Fibroblast of peridontal ligament (primary cell): Measurements from ENCODE around the gene IQCN.

Experiments used
- DNase-seq: peaks from one replicate; pipeline ENCODE4 v3.0.0-alpha.2; 2010; ENCODE audit errors: extremely low read depth

Gene IQCN

DNA sequence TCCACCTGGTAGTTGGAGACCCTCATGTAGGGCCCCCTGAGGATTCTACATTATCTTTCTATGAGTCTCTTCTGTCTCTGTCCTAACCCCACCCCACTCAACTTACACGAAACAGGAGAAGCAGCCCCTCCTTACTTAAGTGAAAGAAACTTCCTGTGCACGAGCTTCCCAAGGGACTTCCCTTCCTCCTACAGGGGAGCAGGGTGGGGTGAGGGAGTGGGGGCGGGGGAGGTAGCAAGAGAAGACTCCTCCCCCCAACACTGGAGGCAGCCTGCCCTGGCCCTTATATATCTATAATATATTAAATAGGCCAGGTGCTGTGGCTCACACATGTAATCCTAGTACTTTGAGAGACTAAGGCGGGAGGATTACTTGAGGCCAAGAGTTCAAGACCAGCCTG, 42.5 kb downstream of the IQCN start:
- DNase-seq: no peak

DNA sequence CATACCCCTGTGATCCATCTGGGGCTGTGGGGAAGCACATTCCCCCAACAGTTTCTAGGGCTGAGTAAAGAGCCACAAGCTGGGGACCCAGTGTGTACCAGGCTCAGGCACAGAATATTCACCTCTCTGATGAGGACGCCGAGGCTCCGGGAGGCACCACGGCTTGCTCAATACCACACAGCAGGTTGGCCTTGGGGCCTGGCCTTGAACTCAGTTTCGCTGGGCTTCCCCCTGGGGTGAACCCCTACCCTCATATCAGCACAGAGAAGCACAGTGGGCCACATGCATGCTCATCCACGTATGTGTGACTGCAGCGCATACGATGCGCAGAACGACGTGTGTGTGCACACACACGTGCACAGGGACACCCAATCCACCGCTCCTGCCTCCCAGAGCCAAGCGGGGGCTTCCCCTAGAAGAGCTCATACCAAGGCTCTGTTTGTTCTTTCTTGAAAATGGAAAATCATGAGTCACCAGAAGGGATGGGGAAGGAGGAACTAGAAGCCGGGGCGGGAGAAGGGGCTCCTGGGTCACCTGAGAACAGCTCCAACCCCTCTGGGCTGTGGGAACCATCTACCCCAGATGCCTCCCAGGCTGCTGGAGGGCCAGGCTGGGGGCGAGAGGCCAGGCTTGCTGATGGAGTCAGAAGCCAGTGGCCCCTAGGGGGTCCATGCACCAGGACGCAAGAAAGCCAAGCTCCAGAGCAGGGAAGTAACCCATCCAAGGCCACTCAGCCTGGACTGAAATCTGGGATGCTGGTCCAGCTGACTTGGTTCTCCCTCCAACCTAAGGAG, 43.1 kb downstream of the IQCN start:
- no peak for DNase-seq

DNA sequence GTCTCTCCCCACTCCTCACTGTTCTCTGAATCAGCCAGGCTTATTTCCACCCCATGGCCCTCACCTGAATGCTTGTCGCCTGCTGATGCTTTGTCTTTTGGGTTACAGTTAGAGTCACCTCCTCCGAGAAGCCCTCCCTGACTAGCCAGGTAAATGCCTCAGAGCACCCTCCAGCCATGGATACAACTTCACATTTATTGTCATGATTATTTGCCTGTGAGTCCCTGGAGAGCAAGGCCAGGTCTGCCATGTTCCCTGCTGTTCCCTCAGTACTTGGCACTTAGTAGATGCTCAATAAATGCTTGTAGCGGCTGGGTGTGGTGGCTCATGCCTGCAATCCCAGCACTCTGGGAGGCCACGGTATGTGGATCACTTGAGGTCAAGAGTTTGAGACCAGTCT, 44.3 kb downstream of the IQCN start:
- no peak for DNase-seq

DNA sequence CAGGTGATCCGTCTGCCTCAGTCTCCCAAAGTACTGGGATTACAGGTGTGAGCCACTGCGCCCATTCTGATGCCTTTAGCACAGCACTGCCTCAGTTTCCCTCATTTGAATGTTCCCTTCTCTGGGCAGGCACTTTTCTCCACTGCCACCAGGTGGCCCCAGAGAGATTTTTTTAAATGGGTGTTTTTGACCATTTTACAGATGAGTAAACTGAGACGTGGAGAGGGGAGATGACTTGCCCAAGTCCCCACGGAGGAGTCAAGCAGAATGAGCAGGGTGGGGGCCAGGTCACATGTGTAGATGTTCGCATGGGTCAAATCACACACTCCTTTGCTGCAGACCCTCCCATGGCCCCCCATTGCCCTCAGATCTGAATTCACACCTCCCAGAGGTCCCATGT, 44.8 kb downstream of the IQCN start:
- no peak for DNase-seq

DNA sequence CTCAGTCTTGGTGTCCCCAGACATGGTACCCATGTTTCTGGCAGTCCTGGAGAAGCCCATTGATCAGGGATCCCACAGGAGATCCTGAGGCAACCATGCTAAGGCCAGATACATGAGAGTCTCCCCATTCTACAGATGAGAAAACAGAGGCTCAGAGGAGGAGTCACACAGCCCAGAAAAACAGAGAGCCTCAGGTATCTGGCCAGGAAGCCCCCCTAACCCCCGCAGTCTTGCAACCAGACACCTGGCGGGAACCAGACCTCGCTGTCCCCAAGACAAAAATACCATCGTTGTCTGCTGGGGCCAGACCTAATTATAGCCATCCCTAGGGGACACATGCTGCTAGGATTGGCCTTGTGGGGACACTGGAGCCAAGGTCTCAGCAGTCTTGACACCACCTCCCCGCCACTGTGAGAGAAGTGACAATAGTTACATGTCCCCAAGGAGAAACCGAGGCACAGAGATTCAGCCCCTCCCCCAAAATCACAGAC, 46.4 kb downstream of the IQCN start:
- no peak for DNase-seq

DNA sequence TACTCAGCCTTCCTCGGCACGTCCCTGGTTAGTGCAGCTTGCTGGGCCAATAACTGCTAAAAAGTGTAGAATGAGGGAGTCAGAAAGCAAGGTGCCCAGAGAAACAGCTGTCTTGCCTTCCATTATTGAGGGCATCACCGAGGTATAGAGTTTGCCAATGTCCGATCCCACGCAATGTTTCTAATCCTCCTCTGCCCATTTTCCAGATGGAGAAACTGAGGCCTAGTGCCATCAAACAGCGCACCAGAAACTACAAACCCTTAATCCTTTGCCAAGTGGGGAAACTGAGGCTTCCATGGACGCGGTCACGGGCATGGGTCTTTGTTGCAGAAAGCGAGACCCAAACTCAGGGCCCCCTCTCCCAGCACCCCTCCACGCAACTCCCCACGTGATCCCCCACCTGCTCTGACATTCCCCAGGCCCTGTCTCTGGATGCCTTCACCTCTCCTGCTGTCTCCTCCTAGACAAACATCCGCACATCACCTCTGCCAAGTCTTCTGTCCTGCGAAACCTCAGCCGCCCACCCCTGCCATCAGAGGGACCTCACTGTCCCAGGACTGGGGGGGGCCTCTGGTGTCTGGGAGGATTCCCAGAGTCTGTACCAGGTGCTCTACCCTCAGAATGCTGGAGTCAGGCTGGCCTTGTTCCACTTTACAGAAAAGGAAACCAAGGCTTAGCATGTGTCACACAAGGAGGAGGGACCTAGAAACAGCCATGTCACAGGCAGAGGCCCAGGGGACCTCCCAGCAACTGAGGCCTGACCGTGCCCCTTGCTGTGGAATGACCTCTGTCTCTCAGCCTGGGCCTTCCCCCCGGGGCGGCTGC, 47.1 kb downstream of the IQCN start:
- DNase-seq: no peak

DNA sequence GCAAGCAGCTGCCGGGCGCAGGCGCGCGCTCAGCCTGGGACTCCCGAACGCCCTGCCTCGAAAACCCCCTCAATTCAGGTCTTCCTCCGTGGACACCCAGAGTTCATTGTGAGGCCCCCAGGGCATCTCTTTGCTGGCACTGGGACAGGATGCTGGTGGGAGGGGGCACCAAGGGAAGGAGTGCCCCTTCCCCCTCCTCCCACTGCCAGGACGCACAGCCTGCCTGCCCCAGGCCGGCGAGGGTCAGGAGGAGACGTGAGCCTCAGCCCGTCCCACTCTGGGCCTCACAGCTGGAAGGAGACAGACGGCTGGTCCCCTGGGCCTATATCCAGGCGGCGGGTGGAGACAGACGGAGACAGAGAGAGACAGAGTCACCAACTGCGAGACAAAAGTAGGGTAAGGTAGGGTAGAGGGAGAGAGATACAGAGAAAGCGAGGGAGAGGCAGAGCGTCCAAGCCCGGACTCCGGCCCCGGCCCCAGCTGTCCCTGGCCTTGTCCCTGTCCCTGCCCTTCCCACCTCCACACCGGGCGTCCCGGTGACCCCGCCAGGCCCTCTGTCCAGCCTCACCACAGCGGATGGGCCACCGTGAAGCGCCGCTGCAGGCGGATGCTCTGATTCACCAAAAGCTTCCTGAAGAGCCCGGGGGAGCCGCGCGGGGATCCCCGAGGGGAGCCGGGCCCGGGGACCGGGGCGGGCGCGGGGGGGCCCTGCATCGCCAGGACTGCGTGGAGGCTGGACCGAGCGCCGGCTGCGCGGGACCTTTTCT, 48.4 kb downstream of the IQCN start, which contains the start of gene PDE4C:
PDE4C (minus strand) TSS at position 737 of the 767 bp plus-strand sequence; CDS start at position 714, 23 bp downstream.
- DNase-seq: no peak

DNA sequence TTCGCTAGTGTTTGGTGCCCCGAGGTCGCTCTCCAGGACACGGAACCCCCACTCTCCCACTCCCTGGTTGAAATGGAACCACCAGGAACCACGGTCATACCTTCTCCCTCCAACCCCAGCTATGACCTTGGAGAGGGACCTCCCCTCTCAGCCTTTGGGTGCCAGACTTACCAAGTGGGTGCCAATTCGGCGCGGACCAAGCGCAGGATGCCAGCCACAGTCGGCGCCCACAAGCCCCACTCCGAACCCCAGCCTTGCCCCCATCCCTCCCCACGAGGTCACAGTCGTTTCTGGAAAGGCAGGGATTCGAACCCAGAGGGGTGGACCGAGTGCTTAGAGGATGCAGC, 48.9 kb downstream of the IQCN start:
- no peak for DNase-seq

DNA sequence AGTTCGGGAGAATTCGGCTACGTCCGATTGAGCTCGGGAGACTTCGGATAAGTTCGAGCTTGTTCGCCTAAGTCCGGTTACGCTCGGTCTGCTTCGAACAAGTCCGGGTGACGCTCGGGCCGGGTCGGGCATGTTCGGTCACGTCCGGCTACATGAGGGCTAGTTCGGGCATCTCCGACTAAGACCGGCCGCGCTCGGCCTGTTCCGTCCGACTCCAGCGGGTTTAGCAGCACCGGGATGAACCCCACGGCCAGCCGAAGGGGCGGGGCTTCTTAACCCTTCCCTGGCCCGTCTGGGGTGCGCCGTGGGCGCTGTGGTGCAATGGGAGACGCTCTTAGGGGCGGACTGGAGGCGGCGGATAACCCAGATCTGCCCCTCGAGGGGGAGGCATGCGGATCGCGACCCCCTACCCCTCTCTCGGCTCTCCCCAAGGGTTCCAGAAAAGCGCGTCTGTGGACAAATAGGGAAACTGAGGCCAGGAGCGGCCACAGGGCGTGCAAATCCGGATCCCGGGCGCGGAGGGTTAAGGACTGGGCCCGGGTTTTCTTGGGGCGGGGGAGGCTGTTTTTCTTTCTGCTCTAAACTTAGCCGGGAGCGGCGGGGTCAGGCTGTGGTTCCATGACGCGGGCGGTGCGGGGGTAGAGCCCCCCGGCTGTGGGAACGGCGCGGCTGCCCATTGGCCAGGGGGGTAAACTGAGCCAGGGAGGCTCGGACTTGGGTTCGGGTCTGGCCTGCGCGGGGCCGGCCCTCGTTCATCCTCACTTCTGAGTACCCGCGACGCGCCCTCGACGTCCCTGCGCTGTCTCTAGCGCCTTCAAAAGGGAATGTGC, 49.5 kb downstream of the IQCN start:
- DNase-seq: peak; percentile 99

DNA sequence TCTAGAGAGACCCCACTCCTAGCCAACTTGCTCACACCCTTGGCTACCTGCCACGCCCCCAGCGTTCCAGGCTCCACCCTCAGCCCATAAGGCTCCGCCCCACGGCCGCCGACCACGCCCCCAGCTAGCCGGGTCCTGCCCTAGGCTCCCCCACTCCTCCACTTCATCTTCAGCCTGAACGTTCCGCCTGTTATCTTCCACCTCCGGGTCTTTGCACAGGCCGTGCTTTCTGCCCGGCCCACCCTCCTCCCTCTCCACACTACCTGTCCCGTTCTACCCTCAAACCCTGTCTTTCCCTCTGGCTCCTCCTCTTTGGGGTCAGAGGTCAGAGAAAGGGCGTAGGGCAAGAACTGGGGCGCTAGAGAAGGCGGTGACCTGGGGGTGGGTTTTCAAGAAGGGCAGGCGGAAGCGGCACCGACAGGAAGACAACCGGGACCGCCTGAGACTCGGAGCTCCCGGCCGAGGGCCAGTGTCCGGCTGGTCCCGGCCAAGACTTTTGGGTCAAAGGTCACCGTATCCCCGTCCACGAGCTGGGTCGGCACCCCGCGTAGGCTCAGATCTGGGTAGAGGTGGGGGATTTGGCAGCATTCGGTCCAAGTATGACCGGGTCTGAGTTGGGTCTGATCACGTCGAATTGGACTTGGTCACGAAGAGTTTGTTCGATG, 50.3 kb downstream of the IQCN start:
- DNase-seq: no peak

DNA sequence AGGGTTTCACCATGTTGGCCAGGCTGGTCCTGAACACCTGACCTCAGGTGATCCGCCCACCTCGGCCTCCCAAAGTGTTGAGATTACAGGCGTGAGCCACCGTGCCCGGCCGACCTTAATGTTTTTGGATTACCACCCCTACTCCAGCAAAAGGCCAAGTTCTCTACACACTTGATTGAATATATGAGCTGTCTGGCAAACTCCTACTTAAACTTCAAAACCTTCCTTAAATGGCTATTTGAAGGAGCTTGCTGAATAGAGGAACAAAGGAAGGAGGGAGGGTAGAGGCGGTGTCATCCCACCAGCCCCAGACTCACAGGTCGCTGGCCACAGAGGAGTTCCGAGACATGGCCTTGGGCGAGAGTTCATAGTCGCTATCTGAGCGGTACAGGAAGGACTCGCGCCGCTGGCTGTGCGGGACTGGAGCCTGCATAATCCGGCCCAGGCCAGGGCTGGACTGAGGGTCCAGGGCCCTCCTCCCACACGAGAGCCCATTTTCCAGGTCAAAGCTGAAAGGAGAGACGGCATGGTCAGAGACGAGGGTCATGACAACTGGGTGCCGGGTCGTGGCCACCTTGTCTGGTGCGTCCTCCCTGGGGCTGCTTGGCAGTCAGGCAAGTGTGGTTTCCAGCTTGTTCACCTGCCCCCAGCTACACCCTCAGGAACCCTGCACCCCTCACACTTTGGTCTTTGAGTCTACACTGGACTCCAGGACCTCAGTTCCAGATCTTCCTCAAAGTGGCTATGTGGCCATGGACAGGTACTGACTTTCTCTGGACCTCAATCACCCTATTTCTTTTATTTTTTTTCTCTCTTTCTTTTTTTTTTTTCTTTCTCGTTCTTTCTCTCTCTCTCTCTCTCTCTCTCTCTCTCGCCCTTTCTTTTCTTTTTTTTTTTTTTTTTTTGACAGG, 52.2 kb downstream of the IQCN start:
- DNase-seq: no peak

DNA sequence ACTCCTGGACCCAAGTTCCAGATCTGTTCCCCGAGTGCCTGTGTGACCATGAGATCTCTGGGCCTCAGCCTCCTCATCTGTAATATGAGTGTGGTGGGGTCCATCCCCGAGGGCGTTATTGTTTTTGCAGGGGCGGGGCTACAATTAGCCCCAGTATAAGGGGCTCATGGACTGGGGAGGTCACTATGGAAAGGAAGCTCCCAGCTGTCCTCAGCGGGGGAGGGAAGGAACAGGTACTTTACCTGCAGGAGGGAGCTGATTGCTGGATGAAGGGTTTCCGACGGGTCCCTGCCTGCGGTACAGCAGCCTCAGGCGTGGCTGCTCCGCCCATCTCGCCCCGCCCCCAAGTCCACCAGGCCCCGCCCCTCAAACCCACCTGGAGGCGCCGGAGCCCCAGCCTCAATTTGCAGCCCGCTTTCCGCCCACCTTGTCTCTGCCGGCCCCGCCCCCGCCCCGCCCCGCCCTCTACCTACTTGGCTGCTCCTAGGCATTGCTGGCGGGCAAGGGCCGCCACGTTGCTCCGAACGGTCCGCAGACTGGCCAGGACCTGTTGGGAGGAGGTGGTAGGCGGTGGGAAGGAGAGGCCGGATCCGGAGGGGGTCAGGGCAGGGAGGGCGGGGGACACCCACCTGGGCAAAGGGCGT, 53.5 kb downstream of the IQCN start:
- DNase-seq: no peak

DNA sequence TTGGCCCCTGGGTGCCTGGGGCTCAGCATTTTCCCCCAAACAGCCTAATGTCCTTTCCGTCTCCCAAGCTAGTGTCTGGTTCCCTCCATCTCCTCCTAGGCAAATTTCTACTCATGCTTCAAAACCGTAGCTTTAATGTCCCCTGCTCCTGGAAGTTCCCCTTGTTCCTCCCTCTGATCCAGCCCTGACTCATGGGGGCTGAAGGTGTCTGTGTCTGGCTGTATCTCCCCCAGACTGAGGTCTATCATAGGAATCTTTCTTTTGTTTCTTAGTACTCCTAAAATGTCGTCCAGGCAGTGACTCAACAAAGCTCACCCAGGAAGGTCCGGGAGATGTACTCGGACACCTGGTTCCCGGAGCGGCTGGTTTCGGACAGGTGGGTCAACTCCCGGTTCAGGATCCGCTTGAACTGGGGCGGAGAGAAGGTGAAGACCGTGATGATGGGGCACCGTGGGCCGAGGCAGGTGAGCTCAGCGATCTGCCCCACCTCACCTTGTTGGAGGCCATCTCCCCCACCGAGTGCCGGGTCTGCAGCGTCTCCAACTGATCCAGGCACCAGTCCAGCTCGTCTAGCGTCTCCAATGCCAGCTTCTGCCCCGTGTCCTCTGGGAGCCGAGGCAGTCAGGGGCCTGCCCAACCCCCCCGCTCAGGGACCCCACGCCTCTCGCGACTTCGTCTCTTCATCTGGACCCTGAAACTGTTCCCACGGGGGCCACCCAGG, 54.2 kb downstream of the IQCN start:
- no peak for DNase-seq

DNA sequence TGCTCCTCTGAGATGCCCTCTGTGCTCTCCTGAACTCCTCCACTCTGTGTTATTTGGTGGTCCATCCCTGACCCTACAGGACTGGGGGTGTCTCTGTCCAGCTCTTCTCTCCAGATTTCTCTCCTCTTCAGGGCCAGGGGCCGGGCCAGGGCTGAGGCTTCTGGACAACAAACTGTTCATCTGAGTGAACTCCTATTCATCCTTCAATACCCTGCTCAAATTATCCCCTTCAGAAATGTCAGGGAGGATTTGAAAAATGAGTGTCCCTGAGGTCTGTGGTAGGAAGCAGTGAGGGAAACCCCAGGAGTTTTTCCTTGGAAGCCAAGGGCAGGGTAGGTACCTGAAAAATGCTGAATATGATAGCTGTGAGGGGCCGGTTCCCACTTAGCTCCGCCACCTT, 55.7 kb downstream of the IQCN start:
- DNase-seq: no peak

DNA sequence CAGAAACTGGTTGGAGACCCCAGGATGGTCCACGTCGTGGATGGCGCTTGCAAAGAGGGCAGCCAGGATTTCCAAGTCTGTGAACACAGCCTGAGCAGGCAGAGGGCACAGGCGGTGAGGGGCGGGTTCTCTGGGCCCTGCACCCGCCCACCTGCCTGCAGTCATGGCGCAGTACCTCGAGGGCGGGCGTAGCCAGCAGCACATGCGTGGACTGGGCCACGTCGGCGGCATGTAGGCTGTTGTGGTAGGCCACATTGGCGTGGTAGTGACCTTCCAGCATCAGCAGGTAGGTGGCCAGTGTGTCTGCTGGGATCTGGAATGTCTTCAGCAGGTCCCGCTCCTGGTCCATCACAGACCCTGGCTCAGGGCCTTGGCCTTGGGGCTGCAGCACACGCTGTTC, 56.1 kb downstream of the IQCN start:
- DNase-seq: no peak

DNA sequence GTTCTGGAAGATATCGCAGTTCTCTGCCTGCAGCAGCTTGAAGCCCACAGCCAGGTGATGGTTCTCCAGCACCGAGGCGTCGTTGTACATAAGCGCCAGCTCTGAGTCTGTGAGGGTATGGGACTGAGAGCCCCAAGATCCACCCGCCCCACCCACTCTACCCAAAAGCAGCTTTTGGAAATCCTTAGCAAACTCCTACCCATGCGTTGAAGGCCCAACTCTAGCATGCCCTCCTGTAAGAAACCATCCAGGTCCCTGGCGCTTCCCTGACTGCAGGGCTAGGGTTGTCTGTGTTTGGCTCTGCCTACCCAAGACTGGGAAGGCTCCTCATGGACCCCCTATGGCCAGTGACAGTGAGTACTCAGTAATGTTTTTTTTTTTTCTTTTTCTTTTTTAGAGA, 57.5 kb downstream of the IQCN start:
- no peak for DNase-seq

DNA sequence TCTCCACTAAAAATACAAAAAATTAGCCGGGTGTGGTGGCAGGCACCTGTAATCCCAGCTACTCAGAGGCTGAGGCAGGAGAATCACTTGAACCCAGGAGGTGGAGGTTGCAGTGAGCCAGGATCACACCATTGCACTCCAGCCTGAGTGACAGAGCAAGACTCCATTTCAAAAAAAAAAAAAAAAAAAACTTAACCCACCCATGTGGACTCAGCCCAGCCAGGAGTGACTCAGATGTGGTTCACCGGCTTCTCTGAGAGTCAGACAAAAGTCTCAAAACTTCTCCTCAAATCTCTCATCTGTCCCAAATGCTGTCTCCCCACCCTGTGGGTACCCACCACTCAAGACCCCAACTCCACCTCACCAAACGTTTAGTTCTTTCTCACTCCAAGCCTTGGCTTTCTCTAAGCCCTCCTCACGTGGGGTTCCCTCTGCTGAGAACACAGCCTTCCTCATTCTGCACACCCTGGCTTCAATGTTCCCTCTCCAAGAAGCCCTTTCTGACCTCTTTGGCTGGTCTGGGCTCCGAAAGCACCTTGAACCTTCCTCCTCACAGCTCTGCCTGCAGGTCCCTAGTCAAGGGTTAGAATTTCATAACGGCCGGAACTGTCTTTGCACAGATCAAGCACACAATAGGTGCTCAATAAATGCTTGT, 59.3 kb downstream of the IQCN start:
- peak; percentile 52 for DNase-seq

DNA sequence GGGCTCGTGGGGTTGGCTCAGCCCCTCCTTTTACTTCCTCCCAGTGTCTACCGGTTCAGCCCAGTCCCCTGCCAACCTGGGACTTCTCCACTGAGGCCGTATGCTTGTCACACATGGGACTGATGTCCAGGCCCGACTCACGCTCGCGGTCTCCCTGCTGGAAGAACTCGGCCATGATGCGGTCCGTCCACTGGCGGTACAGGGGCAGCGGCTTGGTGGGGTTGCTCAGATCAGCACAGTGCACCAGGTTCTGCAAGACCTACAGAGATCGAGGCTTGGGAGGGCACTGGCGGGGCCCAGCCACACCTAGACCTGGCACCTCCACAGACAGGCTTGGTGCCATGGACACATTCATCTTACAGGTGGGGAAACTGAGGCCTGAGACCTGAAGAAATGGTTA, 62.6 kb downstream of the IQCN start:
- DNase-seq: no peak
